HCT116 (cell line): ENCODE results near the gene COL23A1. TPM values are rescaled to one million over a fixed set of nuclear protein-coding genes. Genes with fewer than 3 reads are reported as not detected.

Source experiments
- ATAC-seq: fragments of 200-7000 bp; cut with Tn5 transposase; 2 replicates; pipeline ENCODE4 v1.9.1; 2020; ENCODE audit warnings: mild to moderate bottlenecking, moderate library complexity
- BruUV-seq: library from RNA; stranded (reverse); fragments of 400-500 nt; replicated peaks from 2 replicates; lab custom pipeline; 2021; lab: Mats Ljungman, UMichigan
- CTCF ChIA-PET: fragments of 300-600 bp; sonication (Branson Sonifier 250); formaldehyde crosslinking; loops from one replicate; lab custom pipeline; 2021; ENCODE audit warnings: antibody characterized with exemption; lab: Charles Lee
- POLR2A ChIA-PET: fragments of 300-600, 350-600 bp; sonication (Branson Sonifier 250); formaldehyde crosslinking; loops from one replicate; lab custom pipeline; 2021; ENCODE audit warnings: antibody characterized with exemption; lab: Charles Lee
- RAD21 ChIA-PET, 2 experiments: fragments of 300-600 bp; sonication (Branson Sonifier 250); formaldehyde crosslinking; loops; one replicate each; lab custom pipeline; 2023; ENCODE audit warnings: low total read pairs in 2 of 2; ENCODE audit not compliant: uncharacterized antibody in 2 of 2, unreplicated experiment in 2 of 2, low non-redundant PET in 1 of 2; lab: Charles Lee
- DNase-seq: peaks from one replicate; pipeline ENCODE4 v3.0.0-alpha.2; 2010; ENCODE audit warnings: low read depth, low spot score
- H2AFZ ChIP-seq: fragments of 200-600 bp; shearing (Covaris generic), sonication (generic); 2 replicates; pipeline ENCODE4 v1.6.1; 2017; ENCODE audit warnings: low read depth, mixed run types, mixed read lengths, antibody characterized with exemption, low read length; ENCODE audit not compliant: poor library complexity, severe bottlenecking
- H3K27ac ChIP-seq: 2 replicates; pipeline ENCODE4 v1.5.1; 2012; ENCODE audit warnings: low read depth, low read length
- H3K27me3 ChIP-seq: fragments of 200-600 bp; sonication (generic); 2 replicates; pipeline ENCODE4 v1.6.1; 2016; ENCODE audit warnings: mixed run types, low read length, mixed read lengths; ENCODE audit not compliant: insufficient read depth
- H3K36me3 ChIP-seq, 2 experiments: fragments of 200-500 bp in 1 of 2; fragments of 200-600 bp in 1 of 2; sonication (Bioruptor generic) in 1 of 2; sonication (generic) in 1 of 2; 2 replicates each; pipeline versions ENCODE4 v1.5.1 to v1.6.1; 2014 to 2016; ENCODE audit warnings: low read length in 2 of 2, inconsistent platforms in 1 of 2, mixed read lengths in 1 of 2, mixed run types in 1 of 2; ENCODE audit not compliant: insufficient read depth in 2 of 2, control insufficient read depth in 1 of 2
- H3K4me1 ChIP-seq, 2 experiments: fragments of 200-600 bp in 1 of 2; sonication (generic) in 1 of 2; 2 replicates each; pipeline versions ENCODE4 v1.5.1 to v1.6.1; 2012 to 2017; ENCODE audit warnings: low read length in 2 of 2, inconsistent platforms in 1 of 2, mild to moderate bottlenecking in 1 of 2, mixed read lengths in 1 of 2, mixed run types in 1 of 2, moderate library complexity in 1 of 2; ENCODE audit not compliant: insufficient read depth in 2 of 2, control insufficient read depth in 1 of 2
- H3K4me2 ChIP-seq: fragments of 200-600 bp; sonication (generic); 2 replicates; pipeline ENCODE4 v1.6.1; 2017; ENCODE audit warnings: mixed run types, low read length, mixed read lengths
- H3K4me3 ChIP-seq, 2 experiments: fragments of 200-600 bp in 1 of 2; sonication (generic) in 1 of 2; replicated peaks in 1 of 2; 2 replicates each; pipeline ENCODE4 v1.5.1; 2011 to 2016; ENCODE audit warnings: low read length in 2 of 2, control low read depth in 1 of 2, low read depth in 1 of 2, mild to moderate bottlenecking in 1 of 2, mixed read lengths in 1 of 2, mixed run types in 1 of 2
- H3K79me2 ChIP-seq: fragments of 200-600 bp; sonication (generic); 2 replicates; pipeline ENCODE4 v1.6.1; 2017; ENCODE audit warnings: mild to moderate bottlenecking, mixed run types, low read length, moderate library complexity, mixed read lengths; ENCODE audit not compliant: insufficient read depth
- H3K9ac ChIP-seq: fragments of 200-600 bp; sonication (generic); 2 replicates; pipeline ENCODE4 v1.6.1; 2016; ENCODE audit warnings: low read length, mixed read lengths
- H3K9me2 ChIP-seq: fragments of 200-600 bp; sonication (generic), shearing (Covaris generic); 2 replicates; pipeline ENCODE4 v1.6.1; 2017; ENCODE audit warnings: mixed run types, mild to moderate bottlenecking, moderate library complexity; ENCODE audit not compliant: insufficient read depth
- H3K9me3 ChIP-seq, 2 experiments: fragments of 200-500 bp in 1 of 2; fragments of 200-600 bp in 1 of 2; sonication (Bioruptor generic) in 1 of 2; sonication (generic) in 1 of 2; 2 replicates each; pipeline ENCODE4 v1.6.1; 2014 to 2017; ENCODE audit warnings: low read length in 2 of 2, mixed read lengths in 2 of 2, inconsistent platforms in 1 of 2, low read depth in 1 of 2, mild to moderate bottlenecking in 1 of 2, mixed run types in 1 of 2, moderate library complexity in 1 of 2; ENCODE audit not compliant: control insufficient read depth in 1 of 2, insufficient read depth in 1 of 2
- H4K20me1 ChIP-seq: fragments of 200-600 bp; sonication (generic), shearing (Covaris generic); 2 replicates; pipeline ENCODE4 v1.6.1; 2017; ENCODE audit warnings: mixed run types, mild to moderate bottlenecking, moderate library complexity; ENCODE audit not compliant: insufficient read depth
- CBX3 ChIP-seq: IDR thresholded peaks from 2 replicates; pipeline ENCODE4 v1.6.1; 2012; ENCODE audit warnings: low read depth
- CEBPB ChIP-seq: IDR thresholded peaks from 2 replicates; pipeline ENCODE4 v1.6.1; 2012; ENCODE audit warnings: low read depth
- EGR1 ChIP-seq: IDR thresholded peaks from 2 replicates; pipeline ENCODE4 v1.6.1; 2012; ENCODE audit warnings: low read depth
- ELF1 ChIP-seq: IDR thresholded peaks from 2 replicates; pipeline ENCODE4 v1.6.1; 2012; ENCODE audit warnings: low read depth, borderline replicate concordance
- EZH2 ChIP-seq: fragments of 200-600 bp; sonication (generic); IDR thresholded peaks from 2 replicates; pipeline ENCODE4 v1.6.1; 2017; ENCODE audit warnings: antibody characterized with exemption, mixed run types
- EZH2phosphoT487 ChIP-seq: fragments of 200-600 bp; IDR thresholded peaks from 2 replicates; pipeline ENCODE4 v1.6.1; 2018; ENCODE audit warnings: antibody characterized with exemption, borderline replicate concordance
- FOSL1 ChIP-seq: IDR thresholded peaks from 2 replicates; pipeline ENCODE4 v1.6.1; 2012; ENCODE audit warnings: low read depth
- JUND ChIP-seq: IDR thresholded peaks from 2 replicates; pipeline ENCODE4 v1.6.1; 2012
- POLR2AphosphoS5 ChIP-seq: IDR thresholded peaks from 2 replicates; pipeline ENCODE4 v1.6.1; 2011; ENCODE audit warnings: mild to moderate bottlenecking, low read depth, low read length, moderate library complexity
- SIN3A ChIP-seq: IDR thresholded peaks from 2 replicates; pipeline ENCODE4 v1.6.1; 2012; ENCODE audit warnings: low read depth
- ZNF274 ChIP-seq: fragments of 200-500 bp; sonication (Bioruptor generic); IDR thresholded peaks from 2 replicates; pipeline ENCODE4 v1.6.1; 2014; ENCODE audit warnings: mild to moderate bottlenecking, low read depth, low read length, inconsistent platforms
- intact Hi-C: fragments of 100-400 bp; cut with micrococcal nuclease; formaldehyde crosslinking; loops from 2 replicates; pipeline ENCODE4 v1.10.0; 2022
- total RNA-seq: library from RNA; stranded (reverse); gene quantifications from one replicate; pipeline ENCODE4 v1.2.1, GENCODE V29; 2021; ENCODE audit not compliant: unreplicated experiment
- TF ChIP-seq, protein P1 (sequence below): IDR thresholded peaks from 2 replicates; pipeline ENCODE4 v1.6.1; 2011; ENCODE audit warnings: mild to moderate bottlenecking, low read length, moderate library complexity; ENCODE audit not compliant: insufficient replicate concordance; ENCODE audit errors: extremely low read depth
- TF ChIP-seq, protein P2 (sequence below): IDR thresholded peaks from 2 replicates; pipeline ENCODE4 v1.6.1; 2012

The COL23A1 gene
- total RNA-seq, 1 experiment from 2014 or later, result not detected

DNA sequence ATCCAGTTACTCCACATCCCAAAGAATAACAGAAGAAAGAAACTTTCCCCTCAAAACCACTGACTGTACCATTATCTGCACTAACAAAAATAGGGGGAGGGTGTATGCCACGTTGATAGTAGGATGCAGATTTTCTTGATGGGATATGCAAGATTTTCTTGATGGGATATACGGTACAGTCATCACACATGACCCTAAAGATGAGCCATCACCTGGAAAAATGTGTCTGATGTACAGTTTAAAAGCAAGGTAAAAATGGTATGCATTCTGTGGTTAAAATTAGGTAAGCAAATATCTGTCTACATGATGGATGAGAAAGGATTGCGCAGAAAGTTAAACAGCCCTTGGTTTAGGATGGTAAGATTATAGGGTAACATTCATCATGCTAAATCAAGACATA is 8.6 kb downstream of the COL23A1 start:
- ChIA-PET CTCF (no interaction called here), POLR2A (no interaction called here), RAD21 (no interaction called here)
- no peak for TF ChIP-seq ZNF274
- no peak for TF ChIP-seq POLR2AphosphoS5
- no peak for TF ChIP-seq CEBPB
- no peak for TF ChIP-seq CBX3
- no peak for TF ChIP-seq EZH2phosphoT487
- no peak for TF ChIP-seq FOSL1
- TF ChIP-seq EGR1, result no peak
- H3K4me1 ChIP-seq, result no peaks in the 10 kb centered on the region
- no peaks in the 10 kb centered on the region for H3K36me3 ChIP-seq
- DNase-seq (no peak), ATAC-seq (no peak)
- no peaks in the 10 kb centered on the region for H3K9me2 ChIP-seq
- H3K9ac ChIP-seq, result no peak overlapping the region
- H3K9me3 ChIP-seq, result no peaks in the 10 kb centered on the region; a peak in 1 of 4 replicates
- no peaks in the 10 kb centered on the region for H3K79me2 ChIP-seq
- H3K4me2 ChIP-seq, result no peak overlapping the region
- no peak overlapping the region for H3K4me3 ChIP-seq
- H4K20me1 ChIP-seq, result no peaks in the 10 kb centered on the region
- no peak overlapping the region for H3K27ac ChIP-seq
- H3K27me3 ChIP-seq, result no peaks in the 10 kb centered on the region
- H2AFZ ChIP-seq, result no peak overlapping the region
- intact Hi-C loops, result no loop called here
- BruUV-seq, result no TSS peak

DNA sequence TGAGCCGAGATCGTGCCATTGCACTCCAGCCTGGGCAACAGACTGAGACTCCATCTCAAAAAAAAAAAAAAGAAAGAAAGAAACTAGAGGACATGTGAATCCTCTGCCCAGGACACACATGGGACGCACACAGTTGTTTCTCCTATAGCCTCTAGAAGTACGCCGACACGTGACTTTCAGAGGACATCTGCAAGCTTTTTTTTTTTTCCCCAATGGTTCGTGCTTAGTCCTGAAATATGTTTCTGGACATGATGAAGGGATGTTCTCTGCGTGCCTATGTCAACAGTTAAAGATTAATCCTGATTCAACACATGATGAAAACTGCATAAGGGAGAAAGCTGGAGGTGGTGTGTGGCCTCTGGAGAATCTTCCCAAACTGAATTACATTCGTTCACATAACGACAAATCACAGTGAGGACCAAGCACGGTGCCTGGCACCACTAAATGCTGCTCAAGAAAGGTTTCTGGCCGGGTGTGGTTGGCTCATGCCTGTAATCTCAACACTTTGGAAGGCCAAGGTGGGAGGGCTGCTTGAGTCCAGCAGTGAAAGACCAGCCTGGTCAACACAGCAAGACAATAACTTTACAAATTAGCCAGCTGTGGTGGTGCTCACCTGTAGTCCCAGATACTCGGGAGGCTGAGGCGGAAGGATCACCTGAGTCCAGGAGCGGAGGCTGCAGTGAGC is 9.8 kb downstream of the COL23A1 start:
- H3K9me2 ChIP-seq, result no peaks in the 10 kb centered on the region
- H3K27me3 ChIP-seq, result peaks cover under 1% of the 10 kb centered on the region; the same call in 1 of the 2 replicates
- no peaks in the 10 kb centered on the region for H3K36me3 ChIP-seq
- H3K4me1 ChIP-seq, result no peaks in the 10 kb centered on the region
- CTCF ChIA-PET, result no interaction called here
- no peak overlapping the region for H2AFZ ChIP-seq
- no peak for TF ChIP-seq ELF1
- TF ChIP-seq, protein P1, sequence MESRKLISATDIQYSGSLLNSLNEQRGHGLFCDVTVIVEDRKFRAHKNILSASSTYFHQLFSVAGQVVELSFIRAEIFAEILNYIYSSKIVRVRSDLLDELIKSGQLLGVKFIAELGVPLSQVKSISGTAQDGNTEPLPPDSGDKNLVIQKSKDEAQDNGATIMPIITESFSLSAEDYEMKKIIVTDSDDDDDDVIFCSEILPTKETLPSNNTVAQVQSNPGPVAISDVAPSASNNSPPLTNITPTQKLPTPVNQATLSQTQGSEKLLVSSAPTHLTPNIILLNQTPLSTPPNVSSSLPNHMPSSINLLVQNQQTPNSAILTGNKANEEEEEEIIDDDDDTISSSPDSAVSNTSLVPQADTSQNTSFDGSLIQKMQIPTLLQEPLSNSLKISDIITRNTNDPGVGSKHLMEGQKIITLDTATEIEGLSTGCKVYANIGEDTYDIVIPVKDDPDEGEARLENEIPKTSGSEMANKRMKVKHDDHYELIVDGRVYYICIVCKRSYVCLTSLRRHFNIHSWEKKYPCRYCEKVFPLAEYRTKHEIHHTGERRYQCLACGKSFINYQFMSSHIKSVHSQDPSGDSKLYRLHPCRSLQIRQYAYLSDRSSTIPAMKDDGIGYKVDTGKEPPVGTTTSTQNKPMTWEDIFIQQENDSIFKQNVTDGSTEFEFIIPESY, result no peak
- TF ChIP-seq, protein P2, sequence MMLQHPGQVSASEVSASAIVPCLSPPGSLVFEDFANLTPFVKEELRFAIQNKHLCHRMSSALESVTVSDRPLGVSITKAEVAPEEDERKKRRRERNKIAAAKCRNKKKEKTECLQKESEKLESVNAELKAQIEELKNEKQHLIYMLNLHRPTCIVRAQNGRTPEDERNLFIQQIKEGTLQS, result no peak
- TF ChIP-seq EGR1, result no peak
- no peak for TF ChIP-seq POLR2AphosphoS5
- no peak for TF ChIP-seq CBX3
- TF ChIP-seq EZH2, result no peak
- TF ChIP-seq ZNF274, result no peak
- TF ChIP-seq JUND, result no peak
- TF ChIP-seq SIN3A, result no peak
- POLR2A ChIA-PET, result no interaction called here
- H3K4me3 ChIP-seq, result no peak overlapping the region
- RAD21 ChIA-PET, result no interaction called here
- no peak overlapping the region for H3K9ac ChIP-seq
- H3K27ac ChIP-seq, result no peak overlapping the region
- no peak overlapping the region for H3K4me2 ChIP-seq
- intact Hi-C loops, result no loop called here
- H3K79me2 ChIP-seq, result no peaks in the 10 kb centered on the region
- H4K20me1 ChIP-seq, result no peaks in the 10 kb centered on the region
- no TSS peak for BruUV-seq
- no peaks in the 10 kb centered on the region; a peak in 1 of 4 replicates for H3K9me3 ChIP-seq
- DNase-seq (no peak), ATAC-seq (no peak)
